HG02943 (cell line): ENCODE results near the gene PGP.
"Not testable (repeated sequence)": the region's sequence is repeated elsewhere in the genome, so short reads cannot be mapped to it uniquely, and the experiment has no call there.

Experiments
- ATAC-seq: cut with Tn5 transposase; IDR thresholded peaks from one replicate; pipeline ENCODE4 v1.9.1; 2021; ENCODE audit warnings: mild to moderate bottlenecking, low read depth, moderate library complexity; ENCODE audit not compliant: unreplicated experiment

Gene PGP

DNA sequence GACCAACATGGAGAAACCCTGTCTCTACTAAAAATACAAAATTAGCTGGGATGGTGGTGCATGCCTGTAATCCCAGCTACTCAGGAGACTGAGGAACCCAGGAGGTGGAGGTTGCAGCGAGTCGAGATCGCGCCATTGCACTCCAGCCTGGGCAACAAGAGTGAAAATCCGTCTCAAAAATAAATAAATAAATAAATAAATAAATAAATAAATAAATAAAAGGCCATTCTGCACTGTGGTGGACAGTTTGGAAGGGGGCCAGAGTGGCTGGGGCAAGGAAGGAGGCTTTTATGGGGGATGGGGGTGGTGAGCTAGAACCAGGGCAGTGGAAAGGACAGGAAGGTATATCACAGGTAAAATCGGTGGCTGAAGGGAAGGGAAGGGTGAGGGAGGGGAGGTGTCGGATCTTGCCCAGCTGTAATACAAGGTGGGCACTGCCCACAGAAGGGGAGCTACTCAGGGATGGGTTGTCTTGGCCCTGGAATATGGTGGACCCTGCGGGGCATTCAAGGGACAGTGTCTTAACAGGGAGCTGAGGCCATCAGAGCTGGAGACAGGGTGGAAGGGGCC is 11.4 kb downstream of the PGP start:
- ATAC-seq = not testable (repeated sequence)

DNA sequence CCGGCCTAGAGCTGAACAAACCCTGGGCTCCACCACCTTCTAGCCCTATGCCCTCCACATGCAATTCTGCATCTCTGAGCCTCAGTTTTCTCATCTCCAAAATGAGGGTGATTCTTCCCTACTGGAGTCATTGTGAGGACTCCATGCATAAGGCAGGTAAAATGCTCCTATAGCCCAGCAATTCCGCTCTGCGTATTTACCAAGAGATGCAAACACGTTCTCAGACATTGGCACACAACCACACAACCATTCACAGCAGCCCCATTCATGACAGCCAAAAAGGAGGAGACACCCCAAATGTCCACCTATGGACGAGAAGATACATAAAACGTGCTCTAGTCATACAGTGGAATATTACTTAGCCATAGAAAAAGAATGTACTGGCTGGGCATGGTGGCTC is 14.3 kb downstream of the PGP start:
- no peak for ATAC-seq

DNA sequence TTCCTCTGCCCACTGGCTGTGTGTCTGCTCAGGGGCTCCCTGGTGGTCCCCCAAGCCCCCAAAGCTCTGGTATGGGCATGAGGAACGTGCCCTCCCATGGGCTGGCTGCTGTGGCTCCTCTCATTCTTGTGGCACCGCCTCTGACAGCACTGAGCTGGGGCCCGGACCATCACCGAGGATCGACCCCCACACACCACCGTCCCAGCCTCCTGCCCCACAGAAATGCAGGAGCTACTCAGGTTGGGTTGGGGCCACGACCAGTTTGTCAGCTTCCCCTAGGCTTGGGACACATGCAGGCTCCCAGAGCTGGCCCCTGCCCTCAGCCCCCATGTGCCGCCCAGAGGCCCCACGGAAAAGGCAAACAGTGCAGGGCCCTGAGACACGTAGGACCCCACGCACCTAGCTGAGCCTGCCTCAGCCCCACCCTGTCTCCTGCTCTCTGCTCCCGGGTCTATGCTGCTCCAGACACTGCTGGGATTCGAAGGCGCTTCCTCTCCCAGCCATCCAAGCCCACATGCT is 15.0 kb downstream of the PGP start:
- ATAC-seq = no peak

DNA sequence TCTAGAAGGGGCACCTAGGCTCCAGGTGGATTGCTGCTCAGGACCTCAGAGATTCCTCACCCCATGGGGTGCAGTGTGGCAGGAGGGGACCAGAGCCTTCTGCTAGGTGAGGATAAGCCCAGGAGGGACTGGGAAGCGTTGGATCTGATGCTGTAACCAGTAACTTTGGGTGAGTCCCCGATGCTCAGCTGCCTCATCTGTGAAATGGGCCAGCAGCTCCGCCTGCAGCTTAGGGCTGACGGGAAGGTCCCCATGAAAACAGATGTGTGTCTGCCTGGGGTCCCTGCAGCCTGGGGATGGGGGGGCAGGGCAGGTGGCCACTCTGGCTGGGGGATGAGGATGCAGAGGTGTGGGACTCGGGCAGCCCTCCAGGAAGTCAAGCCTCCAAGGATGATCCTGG is 15.5 kb downstream of the PGP start:
- ATAC-seq = no peak

DNA sequence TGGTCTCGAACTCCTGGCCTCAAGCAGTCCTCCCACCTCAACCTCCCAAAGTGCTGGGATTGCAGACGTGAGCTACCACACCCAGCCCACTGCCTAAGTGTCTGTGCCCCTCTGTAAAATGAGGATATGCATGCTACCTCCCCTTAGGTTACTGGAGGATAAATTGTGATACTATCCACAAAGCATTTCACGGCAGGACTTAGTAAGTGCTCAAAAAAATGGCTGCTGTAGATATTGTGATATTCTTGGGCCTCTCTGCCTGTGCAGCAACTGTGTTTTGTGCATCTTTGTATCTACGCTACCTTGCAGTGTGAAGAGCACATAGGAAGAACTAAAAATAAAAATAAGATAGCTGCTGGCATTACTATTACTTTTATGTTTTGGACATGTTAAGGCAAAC is 16.4 kb downstream of the PGP start:
- ATAC-seq = no peak

DNA sequence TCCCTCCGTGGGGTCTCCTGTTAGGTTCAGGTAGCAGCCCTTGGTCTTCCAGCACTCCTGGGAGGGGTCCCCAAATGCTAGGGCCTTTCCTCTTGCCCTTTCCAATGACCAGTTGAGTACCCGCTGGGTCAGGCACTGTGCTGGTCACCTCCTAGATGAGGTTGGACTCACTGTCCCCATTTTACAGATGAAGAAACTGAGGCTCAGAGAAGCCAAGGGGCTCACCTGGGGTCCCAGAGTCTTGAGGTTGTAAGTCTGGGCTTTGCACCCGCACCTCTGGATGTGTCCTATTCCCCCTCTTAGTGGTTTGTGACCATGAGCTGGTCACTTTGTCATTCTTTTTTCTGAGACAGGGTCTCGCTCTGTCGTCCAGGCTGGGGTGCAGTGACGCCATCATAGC is 16.9 kb downstream of the PGP start:
- no peak for ATAC-seq

DNA sequence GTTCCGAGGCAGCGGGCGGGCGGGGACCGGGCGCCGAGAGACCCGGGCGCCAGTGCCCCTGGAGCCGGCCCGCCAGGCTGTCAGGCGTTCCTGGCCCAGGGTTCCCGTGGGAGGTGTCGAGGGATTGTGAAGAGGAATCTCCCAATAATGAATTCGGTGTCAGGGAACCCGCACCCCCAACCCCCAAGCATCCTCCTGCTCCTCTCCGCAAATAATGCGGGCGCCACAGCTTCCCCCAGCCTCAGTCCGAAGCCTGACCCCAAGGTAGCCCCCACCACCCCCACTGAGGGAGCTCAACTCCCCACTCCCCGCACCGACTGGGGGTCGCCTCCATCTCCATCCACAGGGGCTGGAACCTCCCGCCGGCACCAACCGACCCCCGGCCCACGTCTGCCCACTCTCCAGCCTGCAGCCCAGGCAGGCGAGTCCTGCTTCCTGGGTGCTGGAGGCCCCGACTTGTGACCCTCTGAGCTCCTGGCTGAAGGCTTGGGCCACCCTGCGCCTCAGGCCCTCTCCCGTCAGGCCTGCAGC is 17.6 kb downstream of the PGP start:
- no peak for ATAC-seq

DNA sequence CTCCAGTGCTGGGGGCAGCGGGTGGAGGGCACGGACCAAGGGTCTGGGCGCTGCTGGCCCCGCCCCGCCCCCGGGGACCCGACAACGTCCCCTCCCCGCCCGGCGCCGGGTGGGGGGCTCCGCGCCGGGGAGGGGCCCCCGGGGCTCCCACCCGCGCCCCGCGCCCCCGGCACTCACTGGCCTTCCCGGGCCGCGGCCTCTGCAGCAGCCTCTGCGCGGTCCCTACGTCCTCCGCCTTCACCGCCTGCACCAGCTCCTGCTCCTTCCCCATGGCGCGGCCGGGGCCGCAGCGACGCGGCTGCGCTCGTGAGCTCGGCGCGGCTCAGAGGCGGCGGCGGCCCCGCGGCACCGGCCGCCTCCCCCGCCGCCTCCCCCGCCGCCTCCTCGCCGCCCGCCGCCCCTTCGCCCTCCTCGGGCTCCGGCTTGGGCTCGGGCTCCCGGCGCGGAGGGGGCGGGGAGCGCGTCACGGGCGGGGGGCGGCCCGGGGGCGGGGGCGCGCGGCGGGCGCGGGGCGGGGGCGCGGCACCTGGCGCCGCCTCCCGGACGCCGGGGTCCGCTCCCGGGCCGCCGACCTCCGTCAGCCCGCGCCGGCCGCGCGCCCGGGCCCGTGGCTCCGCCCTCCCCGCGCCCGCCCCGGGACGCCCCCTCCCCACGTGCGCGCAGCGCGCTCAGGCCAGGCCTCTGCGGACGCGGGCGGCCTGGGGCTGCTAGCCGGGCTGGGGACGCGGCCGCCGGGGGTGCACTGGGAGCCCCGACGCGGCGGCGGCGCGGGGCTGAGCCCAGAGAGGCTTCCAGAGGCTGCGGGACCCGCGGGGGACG is 18.3 kb downstream of the PGP start, which contains the start of gene CASKIN1:
TSS of gene CASKIN1 (minus strand) at position 444 of the 819 bp plus-strand sequence. CDS start at position 271, 173 bp downstream.
- no peak for ATAC-seq

DNA sequence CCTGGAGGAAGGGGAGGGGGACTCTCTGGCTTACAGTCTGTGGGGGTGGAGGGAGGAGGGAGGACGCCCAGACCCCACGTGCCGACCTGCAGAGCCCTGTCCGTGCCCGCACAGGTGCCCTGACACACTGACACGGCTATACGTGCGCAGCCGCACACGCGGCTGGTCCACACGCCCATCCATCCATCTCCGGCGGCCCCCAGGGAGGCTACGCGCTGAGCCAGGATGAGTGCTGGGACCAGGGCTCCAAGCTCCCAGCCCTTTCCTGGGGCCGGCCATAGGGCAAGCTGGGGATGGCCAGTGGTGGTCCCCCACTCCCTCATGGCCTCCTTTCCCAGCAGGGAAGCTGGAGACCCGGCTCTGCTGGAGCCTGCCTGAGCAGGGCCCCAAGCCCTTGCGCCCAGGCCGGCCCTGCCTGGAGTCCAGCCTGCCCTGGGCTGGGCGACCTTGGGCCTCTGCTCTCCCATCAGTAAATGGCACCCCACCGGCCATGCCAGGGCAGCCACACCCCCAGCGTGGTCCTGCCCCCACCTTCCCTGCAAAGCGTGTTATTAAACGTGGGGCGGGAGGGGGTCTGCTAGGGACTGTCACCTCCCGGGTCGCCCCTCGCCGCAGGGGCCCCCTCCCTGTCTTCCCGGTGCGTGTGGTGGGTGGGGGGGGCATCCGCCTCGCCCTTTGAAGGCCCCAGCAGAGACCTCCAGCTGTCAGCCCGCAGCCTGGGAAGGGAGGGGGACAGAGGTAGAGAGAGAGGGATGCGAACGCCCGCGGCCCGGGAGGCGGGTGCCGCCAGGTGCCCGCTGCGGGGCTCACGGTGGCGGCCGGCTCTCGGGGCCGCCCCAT is 19.1 kb downstream of the PGP start:
- ATAC-seq = no peak

DNA sequence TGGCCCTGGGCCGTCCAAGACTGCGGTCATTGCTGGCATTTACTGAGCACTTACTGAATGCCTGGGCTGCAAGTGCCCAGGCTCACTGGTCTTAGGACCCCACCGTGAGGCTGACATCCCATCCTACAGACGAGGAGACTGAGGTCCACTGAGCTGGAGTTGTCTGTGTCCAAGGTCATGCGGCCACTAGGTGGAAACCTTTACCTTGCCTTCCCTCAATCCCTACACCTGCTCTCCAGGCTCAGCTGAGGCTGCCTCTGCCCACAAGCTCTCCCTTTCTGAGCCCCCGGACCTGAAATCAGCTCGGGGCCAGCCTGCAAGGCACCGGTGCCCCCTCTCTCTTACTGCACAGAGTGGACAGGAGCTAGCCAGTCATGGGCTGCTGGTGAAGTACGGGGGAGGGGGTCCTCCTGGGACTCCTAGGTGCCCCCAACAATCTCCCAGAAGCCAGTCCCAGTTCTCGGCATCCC is 19.8 kb downstream of the PGP start:
- ATAC-seq = no peak

DNA sequence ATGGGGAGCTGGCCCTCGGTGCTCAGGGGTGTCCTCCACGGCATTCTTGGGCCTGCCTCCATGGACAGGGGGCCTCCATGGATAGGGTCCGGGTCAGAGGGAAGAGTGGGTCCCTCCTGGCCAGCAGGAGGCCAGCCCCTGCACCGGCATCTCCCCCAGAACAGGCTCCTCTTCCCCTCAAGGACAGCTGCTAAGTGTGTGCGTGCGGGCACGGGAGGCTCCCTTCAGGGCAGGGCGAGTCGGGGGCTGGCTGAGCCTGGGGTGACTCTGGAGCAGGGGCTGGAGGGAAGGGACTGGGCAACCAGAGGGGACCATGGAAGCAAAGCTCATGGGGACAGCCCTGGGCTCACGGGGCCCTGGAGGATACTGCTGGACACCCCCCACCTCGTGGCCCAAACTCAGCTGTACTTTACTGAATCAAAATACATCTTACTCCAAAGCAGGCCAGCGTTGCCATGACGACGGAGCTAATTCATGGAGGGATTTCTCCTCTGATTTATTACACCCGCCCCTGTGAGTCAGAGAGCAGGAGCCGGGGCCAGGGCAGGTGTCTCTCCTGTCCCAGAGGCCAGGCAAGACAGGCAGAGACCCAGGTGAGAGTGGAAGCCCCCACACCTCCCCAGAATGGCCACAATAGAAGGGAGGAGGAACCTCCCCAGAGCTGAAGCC is 20.3 kb downstream of the PGP start:
- ATAC-seq = no peak

DNA sequence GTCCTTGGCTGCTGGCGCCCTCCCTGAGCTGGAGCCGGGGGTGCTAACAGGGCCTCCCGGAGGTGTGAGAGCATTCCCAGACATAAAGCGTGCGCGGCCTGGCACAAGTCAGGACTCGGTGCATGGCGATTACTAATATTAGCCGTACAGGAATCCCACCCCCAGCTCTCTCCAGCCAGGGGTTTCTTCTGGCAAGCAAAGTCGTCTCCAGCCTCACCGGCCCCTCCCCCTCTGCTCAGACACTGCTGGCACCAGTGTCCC is 23.3 kb downstream of the PGP start:
- ATAC-seq = no peak

DNA sequence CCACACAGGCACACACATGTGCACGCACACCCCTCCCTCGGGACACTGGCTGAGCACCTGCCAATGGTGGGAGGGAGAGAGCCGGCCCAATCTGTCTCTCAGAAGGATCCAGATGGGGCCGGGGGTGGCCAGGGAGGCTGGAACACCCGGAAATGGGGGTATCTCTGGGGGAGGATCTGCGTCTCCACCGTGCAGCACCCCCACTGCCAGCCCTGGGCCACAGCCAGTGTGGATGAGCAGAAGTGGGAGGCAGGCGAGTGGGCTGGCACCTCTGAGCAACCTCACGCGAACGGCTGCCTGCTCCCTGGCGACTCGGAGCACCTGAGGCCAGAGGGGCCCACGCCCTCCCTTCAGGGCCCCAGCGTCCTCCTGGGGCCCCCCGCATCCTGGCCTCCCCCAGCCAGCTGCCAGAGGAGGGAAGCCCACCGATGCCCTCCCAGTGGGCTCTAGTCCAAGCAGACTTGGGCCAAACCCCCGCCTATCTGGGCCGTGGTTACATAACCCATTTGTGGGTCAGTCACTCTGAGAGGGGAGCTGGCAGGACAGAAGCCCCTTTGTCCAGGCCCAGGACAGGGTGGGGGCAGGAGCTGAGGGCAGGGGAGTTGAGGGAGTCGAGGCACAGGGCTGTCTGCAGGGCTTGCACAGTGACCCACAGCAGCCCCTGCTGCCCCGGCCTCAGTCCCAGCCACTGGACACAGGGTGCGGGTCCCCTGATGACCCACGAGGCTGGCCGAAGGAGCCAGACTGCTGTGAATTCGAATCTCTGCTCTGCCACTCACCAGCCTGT is 23.8 kb downstream of the PGP start:
- ATAC-seq = no peak

DNA sequence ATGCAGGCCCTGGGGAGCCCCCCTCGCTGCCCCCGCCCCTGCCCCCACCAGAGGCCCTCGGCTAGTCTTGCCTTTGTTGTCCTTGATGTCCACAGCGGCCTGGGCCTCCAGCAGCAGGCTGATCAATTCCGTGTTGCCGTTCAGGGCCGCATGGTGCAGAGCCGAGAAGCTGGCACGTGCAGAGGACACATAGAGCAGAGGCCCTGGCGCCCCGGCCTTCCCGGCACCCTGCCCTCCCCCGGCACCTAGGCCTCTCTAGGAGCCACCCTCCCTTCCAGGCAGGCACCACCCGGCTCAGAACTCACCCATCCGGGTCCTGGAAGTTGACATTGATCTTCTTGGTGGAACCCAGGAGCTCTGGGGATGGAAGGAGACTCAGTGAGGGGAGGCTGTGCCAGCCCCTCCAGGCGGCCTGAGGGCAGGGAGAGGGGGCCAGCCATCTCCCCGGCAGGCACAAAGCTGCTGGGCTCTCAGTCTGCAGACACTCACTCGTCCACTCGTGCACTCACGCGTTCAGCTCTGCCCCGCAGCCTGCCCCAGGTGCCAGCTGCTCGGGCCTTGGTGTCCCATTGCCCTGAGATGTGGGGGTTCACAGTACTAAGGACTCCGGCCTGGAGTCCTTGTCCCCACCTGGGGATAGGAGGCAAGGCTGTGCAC is 24.5 kb downstream of the PGP start:
- no peak for ATAC-seq

DNA sequence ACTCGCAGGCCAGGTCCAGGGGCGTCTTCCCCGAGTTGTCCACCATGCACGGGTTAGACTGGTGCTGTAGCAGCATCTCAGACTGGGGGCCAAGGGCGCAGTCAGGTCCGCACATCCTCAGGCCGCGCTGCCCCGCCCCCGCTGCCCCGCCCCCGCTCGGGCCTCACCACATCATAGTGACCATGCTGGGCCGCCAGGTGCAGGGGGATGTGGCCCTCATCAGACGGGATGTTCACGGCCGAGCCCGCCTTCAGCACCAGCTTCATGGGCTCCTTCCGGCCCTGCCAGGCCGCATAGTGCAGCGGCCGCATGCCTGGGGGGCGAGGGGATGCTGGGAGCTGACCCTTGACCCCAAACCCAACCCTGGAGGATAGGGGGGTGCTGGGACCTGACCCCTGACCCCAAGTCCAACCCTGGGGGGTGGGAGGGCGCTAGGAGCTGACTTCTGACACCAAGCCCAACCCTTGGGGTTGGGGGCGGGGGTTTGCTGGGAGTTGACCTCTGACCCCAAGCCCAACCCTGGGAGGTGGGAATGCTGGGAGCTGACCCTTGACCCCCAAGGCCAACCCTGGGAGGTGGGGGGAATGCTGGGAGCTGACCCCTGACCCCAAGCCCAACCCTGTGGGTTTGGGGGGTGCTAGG is 25.3 kb downstream of the PGP start:
- ATAC-seq = no peak

DNA sequence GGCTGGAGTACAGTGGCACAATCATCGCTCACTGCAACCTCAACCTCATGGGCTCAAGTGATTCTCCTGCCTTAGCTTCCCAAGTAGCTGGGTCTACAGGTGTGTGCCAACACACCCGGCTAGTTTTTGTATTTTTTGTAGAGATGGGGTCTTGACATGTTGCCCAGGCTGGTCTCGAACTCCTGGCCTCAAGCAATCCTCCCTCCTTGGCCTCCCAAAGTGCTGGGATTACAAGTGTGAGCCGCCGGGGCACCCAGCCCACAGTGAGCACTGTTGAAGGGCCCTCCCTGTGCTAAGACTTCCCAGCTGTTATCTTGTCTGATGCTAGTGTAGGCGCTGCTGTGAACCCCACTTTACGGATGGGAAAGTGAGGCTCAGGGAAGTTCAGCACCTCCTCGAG is 26.2 kb downstream of the PGP start:
- ATAC-seq = no peak

DNA sequence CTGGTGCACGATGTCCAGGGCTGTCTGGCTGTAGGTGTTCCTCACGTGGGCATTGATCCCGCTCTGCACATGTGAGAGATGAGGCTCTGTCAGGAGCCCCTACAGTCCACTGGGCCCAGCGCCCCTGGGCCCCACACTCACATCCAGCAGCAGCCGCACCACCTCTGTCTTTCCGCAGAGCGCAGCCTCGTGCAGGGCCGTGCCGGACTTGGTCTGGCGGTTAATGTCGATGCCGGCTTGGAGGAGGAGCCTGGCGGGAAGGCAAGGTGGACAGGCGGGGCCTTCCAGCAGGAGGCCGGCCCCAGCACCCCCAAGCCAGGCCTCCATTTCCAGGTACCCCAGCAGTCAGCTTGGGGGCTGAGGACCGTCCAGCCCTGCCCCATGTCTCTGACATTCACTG is 27.4 kb downstream of the PGP start:
- ATAC-seq = no peak

DNA sequence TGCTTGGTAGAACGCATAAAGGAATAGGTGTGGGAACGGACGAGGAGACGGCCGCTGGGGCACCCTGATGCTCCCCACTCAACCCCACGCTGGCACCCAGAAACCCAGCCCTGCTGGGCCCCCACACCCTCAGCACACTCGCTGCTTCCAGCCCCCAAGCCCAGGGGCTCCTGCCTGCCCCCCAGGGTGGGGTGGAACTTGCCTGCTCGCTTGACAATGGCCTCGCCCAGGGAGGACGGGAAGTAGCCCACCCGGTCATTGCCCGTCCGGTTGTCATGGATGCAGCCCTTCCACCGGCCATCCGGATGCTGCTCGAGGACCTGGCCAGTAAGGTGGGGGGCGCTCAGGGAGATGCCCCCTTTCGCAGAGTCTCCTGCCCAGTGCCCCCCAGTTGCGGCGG is 28.1 kb downstream of the PGP start:
- no peak for ATAC-seq

DNA sequence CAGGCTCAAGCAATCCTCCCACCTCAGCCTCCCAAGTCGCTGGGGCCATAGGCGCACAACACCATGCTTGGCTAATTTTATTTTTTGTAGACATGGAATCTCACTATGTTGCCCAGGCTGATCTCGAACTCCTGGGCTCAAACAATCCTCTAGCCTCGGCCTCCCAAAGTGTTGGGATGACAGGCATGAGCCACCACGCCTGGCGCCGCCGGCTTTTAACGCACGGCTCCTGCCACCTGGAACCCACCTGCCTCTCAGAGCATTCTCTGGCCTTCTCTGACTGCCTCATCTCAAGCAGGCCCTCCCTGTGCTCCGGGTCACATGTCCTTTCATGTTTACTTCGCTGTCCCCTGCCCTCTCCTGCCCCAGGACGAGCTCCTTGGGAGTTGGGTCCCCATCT is 28.6 kb downstream of the PGP start:
- ATAC-seq = no peak
